ENCODE data around the gene PRKCB.

PRKCB gene

GRCh38 chr16:23836404-23837311 is 875 bp downstream of the PRKCB start:
- no peak for DNase-seq (ENCODE audit: low read depth, low spot score)

DNA sequence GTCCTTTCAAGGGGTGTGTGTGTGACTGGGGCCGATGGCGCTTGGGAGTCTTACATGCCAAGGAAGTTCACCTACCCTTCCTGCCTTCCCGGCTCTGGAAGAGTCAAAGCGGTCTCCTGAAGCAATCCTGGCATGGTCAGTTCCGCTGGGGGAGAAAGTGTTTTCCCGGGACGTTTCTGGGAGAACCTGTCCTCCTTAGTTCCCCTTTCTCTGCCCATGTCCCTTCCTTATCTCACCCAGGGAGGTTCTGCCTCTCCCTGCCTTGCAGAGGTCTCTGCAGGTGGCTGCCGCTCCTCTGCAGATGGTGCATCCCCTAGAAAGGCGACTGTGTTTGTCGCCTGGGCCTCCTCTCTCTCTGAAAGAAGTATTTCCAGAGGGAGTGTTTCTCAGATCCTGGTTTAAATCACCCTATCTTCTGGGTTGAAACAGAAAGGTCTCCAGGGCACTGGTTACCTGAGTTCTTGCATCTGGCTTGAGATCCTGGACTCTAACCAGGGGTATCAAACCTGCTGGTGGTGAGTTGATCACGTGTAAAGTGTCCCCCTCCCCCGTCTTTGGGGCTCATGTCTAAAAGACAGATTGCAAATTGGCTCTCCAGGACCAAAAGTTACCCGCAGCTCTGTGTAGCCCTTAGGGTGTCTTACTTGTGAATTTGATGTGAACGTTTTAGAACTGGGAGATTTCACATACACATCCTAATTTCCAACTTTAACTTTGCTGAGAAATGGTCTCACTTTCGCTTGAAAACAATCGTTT is 1.9 kb downstream of the PRKCB start:
- no peak for DNase-seq (ENCODE audit: low read depth, low spot score)

DNA sequence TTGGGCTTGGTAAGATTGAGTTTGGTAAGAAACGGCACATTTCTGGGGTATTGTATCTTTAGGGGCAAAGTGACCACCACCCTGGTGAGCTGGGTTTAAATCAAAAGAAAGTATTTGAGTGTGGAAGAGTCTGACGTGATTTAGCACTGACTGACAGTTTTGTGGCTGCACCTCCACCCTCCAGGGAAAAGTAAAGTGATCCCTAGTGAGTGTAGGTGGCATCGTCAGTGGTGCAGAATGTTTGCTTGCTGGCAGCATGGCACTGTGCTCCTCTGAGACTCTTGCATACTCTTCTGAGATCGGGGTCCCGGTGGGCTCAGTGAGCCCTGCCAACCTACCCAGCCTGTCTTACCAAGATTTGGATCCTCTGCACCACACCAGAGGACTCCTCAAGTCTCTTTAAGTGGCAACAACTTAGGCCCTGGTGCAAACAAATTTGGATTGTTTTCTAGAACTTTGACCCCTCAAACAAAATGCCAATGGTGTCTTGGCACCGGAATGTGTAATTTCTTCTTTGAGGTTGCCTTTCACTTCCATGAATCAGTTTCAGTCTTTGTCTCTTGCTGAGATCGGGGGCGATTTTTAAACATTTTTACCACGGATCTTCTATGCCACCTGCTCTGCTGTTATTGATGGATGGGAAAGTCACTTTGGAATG is 2.8 kb downstream of the PRKCB start:
- DNase-seq (ENCODE audit: low read depth, low spot score), result no peak

DNA sequence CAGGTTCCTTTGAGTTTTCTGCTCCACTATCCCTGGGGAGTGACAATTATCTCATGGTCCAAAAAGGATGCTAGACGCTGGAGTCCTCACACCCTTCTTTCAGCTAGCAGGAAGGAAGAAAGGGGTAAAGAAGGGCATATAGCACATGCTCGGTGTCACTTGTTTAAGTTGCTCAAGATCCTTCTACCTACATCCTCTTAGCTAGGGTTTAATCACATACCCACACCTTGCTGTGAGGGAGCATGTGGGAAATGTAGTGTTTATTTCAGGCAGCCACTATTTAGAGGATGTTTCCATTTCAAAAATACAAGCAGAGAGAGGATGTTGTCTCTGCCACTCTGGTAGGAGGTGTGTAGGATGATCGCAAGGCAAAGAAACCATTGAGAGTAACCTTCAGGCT is 4.5 kb downstream of the PRKCB start:
- no peak for DNase-seq (ENCODE audit: low read depth, low spot score)

DNA sequence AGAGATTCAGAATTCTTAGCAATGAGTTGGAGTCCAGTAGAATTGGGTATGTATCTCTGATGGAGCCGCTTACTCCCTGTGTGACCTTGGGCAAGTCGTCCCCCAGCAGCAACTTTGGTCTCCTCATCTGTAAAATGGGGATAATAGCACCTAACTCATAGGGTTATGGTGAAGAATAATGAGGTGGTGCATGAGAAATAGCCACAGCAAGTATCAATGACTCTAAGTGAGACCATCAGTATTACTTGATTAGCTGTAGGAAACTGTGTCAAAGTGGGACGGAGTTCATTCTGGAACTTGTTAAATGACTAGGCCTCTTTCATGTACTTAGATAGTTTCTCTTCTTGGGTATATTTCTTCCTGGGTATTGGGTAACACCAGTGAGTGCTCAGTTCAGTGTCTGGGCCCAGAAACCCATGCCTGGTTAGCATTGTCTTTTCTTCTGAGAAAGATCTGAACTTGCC is 6.4 kb downstream of the PRKCB start:
- no peak for DNase-seq (ENCODE audit: low read depth, low spot score)

DNA sequence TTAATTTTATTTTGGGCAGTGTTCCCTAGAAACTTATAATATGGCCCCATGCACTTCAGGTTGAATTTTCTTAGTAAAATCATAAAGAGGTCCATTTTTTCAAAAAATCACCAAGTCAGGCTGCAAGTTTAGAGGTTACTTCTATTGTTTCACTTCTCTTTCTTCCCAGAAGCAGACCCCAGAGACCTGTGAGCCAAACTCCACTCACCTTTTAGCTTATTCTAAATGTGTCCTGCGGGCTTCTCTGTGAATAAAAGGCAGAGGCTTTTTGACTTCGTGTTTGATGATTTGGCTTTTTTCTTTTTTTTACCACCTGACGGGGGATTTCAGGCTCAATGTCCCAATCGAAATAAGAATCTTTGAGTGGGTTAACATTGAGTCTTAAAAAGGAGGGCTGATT is 7.4 kb downstream of the PRKCB start:
- no peak for DNase-seq (ENCODE audit: low read depth, low spot score)

DNA sequence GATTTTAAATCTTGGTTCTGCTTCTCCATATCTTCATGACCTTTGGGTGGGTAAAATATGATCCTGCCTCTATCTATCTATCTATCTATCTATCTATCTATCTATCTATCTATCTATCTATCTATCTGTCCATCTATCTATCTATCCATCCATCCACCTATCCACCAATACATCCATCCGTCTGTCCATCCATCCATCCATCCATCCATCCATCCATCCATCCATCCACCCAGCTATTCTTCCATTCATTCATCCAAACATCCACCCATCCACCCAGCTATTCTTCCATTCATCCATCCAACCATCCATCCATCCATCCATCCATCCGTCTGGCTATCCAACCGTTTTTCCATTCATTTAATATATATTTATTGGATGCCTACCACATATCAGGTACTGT is 11.5 kb downstream of the PRKCB start:
- no peak for DNase-seq (ENCODE audit: low read depth, low spot score)

- DNase-seq (ENCODE audit: low read depth, low spot score), result no peak
Measured at GRCh38 chr16:23847948-23848347, 12.2 kb downstream of the PRKCB start.

DNA sequence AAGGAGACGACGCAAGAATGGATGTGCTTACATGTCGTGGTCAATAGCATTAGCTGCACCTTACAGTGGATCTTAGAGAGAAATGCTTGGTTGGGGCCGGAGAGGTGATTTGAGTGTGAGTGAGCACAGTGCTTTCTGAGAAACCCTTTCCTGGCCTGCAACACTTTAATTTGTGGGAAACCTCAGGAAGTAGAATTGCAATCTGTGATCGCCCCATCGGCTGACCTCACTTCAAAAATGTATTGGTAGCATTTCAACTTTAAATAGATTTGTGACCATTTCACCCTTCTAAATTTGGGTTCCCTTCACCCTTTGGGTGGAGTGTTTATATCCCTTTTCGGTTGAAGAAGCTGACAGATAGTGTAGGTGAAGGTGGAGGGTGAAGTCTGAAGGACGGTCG is 13.2 kb downstream of the PRKCB start:
- DNase-seq (ENCODE audit: low read depth, low spot score), result no peak

DNA sequence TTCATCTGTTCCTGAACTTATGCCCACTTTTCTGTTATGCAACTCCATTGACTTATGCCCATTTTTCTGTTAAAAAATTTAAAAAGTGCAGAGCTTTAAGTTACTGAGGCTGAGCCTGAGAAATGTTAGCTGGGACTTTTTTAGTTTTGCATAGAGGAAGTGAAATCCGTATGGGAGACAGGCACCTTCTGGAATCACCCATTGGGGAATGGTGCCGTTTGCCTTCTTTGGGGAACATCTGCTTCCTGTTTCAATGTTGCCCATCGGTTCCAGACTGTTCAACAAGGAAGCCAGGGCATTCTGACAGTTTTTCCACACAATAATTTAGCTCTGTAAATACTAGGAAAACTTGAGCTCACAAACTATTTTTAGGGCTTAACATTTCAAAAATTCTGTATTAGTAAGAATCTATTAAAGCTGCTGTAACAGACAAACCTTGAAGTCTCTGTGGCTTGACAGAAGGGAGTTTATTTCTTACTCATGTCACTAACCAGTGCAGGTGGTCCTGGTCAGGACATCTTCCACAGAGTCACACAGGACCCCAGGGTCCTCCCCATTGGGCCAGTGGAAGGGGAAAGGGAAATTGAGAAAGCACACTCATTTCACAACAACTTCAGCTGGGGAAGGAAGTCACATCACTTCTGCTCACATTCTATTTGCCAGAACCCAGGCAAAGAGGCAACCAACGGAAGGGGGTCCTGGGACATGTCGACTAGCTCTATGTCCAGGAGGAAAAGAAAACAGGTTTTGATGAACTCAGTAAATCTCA is 17.2 kb downstream of the PRKCB start:
- no peak for DNase-seq (ENCODE audit: low read depth, low spot score)

- DNase-seq (ENCODE audit: low read depth, low spot score), result no peak
Measured at GRCh38 chr16:23855010-23855409, 19.2 kb downstream of the PRKCB start.

- DNase-seq (ENCODE audit: low read depth, low spot score), result no peak
Measured at GRCh38 chr16:23856251-23856709, 20.5 kb downstream of the PRKCB start.

DNA sequence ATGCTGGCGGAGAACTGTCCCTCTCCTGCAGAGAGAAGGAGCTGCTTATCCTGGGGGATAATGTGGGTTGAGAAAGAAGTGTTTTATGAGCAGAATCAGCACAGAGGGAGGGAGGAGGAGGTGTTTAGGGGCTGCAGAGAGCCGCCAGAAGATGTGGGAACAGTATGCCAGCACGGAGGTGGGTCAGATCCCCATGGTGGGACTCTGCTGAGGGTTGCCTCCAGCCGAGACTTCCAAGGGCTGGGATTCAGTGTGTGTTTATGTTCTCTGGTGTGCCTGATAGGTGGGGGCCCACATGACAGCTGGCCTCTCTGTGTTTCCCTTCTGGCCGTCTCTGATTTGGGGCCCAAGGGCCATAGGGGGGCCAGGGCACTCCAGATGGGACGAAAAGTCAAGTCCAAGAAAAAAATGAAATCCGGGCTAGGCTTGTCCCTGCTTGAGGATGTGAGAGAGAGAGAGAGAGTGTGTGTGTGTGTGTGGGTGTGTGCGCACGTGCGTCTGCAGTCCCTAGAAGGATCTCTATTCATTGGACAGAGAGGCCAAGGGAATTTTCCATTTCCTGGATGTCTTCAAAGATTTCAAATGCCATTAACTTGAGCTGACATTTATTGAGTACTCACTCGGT is 21.6 kb downstream of the PRKCB start:
- no peak for DNase-seq (ENCODE audit: low read depth, low spot score)

- DNase-seq (ENCODE audit: low read depth, low spot score), result no peak
Measured at GRCh38 chr16:23857881-23858269, 22.1 kb downstream of the PRKCB start.

DNA sequence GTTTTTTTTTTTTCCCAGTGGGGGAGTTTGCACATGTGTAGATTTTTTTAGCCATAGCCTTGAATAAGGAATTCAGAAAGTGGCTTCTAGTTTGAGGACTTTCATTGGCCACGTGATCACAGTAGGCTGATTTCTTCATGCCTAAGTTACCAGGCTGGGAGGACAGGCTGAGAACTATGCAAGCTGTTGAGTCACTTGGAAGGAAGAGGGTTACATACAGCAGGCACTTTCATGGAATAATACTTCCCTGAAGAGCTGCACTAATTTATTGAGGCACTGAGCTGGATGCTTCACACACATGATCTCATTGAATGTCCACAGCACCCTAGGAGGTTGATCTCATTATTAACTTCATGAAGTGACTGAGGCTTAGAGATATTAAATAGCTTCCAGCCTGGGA is 22.8 kb downstream of the PRKCB start:
- no peak for DNase-seq (ENCODE audit: low read depth, low spot score)

DNA sequence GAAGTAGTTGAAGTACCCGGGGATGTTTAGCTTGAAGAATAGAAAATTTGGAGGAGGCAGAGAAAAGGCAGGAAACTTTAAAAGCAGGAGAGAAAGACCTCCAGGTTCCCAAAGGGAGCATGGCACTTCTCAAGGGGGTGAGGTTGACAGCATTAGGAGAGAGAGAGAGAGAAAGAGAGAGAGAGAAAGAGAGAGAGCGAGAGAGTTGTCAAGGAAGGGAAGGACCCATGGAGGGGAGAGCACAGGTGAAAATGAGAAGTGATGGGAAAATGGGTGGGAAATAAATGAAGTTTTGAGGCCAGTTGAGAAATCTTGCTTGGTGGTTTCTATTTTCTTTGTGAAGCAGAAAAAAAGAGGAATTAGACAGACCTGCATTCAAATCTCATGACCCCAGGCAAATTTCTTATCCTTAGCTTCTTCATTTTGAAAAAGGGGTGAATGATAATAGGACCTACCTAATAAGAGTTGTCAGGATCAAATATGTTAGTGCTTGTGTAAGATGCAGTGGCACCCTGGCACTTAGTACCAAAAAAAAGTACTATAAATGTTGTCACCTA is 24.0 kb downstream of the PRKCB start:
- DNase-seq (ENCODE audit: low read depth, low spot score), result no peak

DNA sequence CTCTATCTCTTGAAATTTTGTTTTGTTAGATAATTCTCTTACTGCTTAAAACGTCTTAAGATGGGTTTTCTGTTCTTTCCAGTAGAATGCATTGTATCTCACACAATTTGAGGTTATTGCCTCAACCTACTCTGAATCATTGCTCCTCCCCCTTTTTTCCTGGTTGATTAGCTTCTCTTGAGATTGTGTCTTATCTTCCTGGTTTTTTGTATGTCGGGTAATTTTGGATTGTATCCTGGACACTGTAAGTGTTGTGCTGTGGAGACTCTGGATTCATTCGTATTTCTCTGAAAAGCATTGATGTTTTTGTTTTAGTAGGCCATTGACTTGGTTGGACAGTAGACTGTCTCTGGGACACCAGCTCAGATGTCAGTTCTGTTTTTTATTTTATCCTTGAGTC is 26.1 kb downstream of the PRKCB start:
- DNase-seq (ENCODE audit: low read depth, low spot score), result no peak

- no peak for DNase-seq (ENCODE audit: low read depth, low spot score)
Measured at GRCh38 chr16:23862556-23862955, 26.8 kb downstream of the PRKCB start.

GRCh38 chr16:23863511-23864422 is 28.0 kb downstream of the PRKCB start:
- no peak for DNase-seq (ENCODE audit: low read depth, low spot score)

DNA sequence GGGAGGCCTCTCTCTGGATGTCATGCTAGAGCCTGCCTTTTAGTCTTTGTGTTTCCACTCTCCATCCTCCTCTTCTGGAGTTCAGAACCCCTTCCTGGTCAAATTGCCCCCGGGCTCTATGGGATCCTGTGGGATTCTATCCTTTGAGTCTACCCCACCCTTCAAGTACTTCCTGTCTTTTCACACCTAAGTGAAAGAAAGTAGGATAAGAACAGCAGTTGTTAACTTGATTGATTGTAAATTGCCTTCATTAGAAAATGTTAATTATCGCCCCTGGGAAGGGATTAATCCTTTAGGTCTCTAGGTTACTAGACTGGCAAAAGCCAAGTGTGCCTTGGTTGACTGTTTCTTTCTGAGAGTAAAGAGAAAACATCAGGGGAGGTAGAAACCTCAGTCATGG is 30.1 kb downstream of the PRKCB start:
- DNase-seq (ENCODE audit: low read depth, low spot score), result no peak

All from brain pericyte (primary cell).